ENCODE results near the gene NEURL2.
A peak's percentile ranks its signal among the peaks of the same experiment; 100 is the strongest.

NEURL2 gene

GRCh38 chr20:45890985-45891983 is at the start of gene NEURL2, which contains the start of gene CTSA:
Gene NEURL2, minus strand, starts transcription at chr20:45891208. Its CDS starts 217 bp downstream, at chr20:45890991.
Gene CTSA, plus strand, starts transcription at chr20:45891335. Its CDS starts 234 bp downstream, at chr20:45891569.
- peaks cover 35% of the 10 kb centered on the region for H3K36me3 ChIP-seq (ENCODE audit: insufficient read depth, low read length)
- no peaks in the 10 kb centered on the region for H3K27me3 ChIP-seq (ENCODE audit: insufficient read depth, low read length, poor library complexity)
- H3K4me1 ChIP-seq (ENCODE audit: insufficient read depth, low read length): peaks cover 30% of the 10 kb centered on the region
- peaks cover 21% of the 10 kb centered on the region for H3K79me2 ChIP-seq (ENCODE audit: insufficient read depth, low read length)
- DNase-seq (peak; percentile 88), ATAC-seq (ENCODE audit: insufficient read depth, low read depth) (peak; percentile 86)
- no peaks in the 10 kb centered on the region for H4K20me1 ChIP-seq (ENCODE audit: insufficient read depth, low read length)
- H2AFZ ChIP-seq (ENCODE audit: low read depth, low read length): peak within 1 kb of the TSS; percentile 99
- H3K27ac ChIP-seq (ENCODE audit: low read length): peak within 1 kb of the TSS; percentile 92
- TF ChIP-seq EZH2 (IDR thresholded peaks at IDR 0.05; ENCODE audit: borderline replicate concordance, low read depth, low read length, severe bottlenecking) (no peak), CTCF (IDR thresholded peaks at IDR 0.05; ENCODE audit: borderline replicate concordance, extremely low read depth, low read length, poor library complexity, severe bottlenecking) (peak; percentile 1)
- H3K9me3 ChIP-seq (ENCODE audit: insufficient read depth, low read length, severe bottlenecking): no peaks in the 10 kb centered on the region
- H3K4me3 ChIP-seq (ENCODE audit: low read depth in 1 of 2, low read length in 2 of 2): peak within 1 kb of the TSS; percentile 95 to 96
- peak within 1 kb of the TSS; percentile 99 for H3K4me2 ChIP-seq (ENCODE audit: insufficient read depth, low read length)
- H3K9ac ChIP-seq (ENCODE audit: low read depth, low read length): peak within 1 kb of the TSS; percentile 96

- H4K20me1 ChIP-seq (ENCODE audit: insufficient read depth, low read length): peaks cover 25% of the 10 kb centered on the region
- no peak overlapping the region for H3K4me2 ChIP-seq (ENCODE audit: insufficient read depth, low read length)
- no peak for DNase-seq
- H3K9me3 ChIP-seq (ENCODE audit: insufficient read depth, low read length, severe bottlenecking): no peaks in the 10 kb centered on the region
- peaks cover 84% of the 10 kb centered on the region for H3K36me3 ChIP-seq (ENCODE audit: insufficient read depth, low read length)
- no peaks in the 10 kb centered on the region for H3K27me3 ChIP-seq (ENCODE audit: insufficient read depth, low read length, poor library complexity)
- ATAC-seq (ENCODE audit: insufficient read depth, low read depth): no peak
- H2AFZ ChIP-seq (ENCODE audit: low read depth, low read length): no peak overlapping the region
- no peak overlapping the region for H3K27ac ChIP-seq (ENCODE audit: low read length)
- no peak overlapping the region for H3K9ac ChIP-seq (ENCODE audit: low read depth, low read length)
- no peak overlapping the region for H3K4me3 ChIP-seq (ENCODE audit: low read depth in 1 of 2, low read length in 2 of 2)
- no peak for TF ChIP-seq CTCF (IDR thresholded peaks at IDR 0.05; ENCODE audit: borderline replicate concordance, extremely low read depth, low read length, poor library complexity, severe bottlenecking)
- TF ChIP-seq EZH2 (IDR thresholded peaks at IDR 0.05; ENCODE audit: borderline replicate concordance, low read depth, low read length, severe bottlenecking): no peak
- peaks cover 32% of the 10 kb centered on the region for H3K79me2 ChIP-seq (ENCODE audit: insufficient read depth, low read length)
- H3K4me1 ChIP-seq (ENCODE audit: insufficient read depth, low read length): peaks cover 13% of the 10 kb centered on the region
Measured at GRCh38 chr20:45940469-45940868, 49.5 kb upstream of the NEURL2 start.

- Histone ChIP-seq H4K20me1 (ENCODE audit: insufficient read depth, low read length) (peaks cover 25% of the 10 kb centered on the region), H3K4me2 (ENCODE audit: insufficient read depth, low read length) (no peak overlapping the region), H3K4me1 (ENCODE audit: insufficient read depth, low read length) (peaks cover 14% of the 10 kb centered on the region), H3K9ac (ENCODE audit: low read depth, low read length) (no peak overlapping the region), H3K79me2 (ENCODE audit: insufficient read depth, low read length) (peaks cover 35% of the 10 kb centered on the region), H3K27ac (ENCODE audit: low read length) (no peak overlapping the region), H3K9me3 (ENCODE audit: insufficient read depth, low read length, severe bottlenecking) (no peaks in the 10 kb centered on the region), H2AFZ (ENCODE audit: low read depth, low read length) (no peak overlapping the region), H3K36me3 (ENCODE audit: insufficient read depth, low read length) (peaks cover 80% of the 10 kb centered on the region), H3K27me3 (ENCODE audit: insufficient read depth, low read length, poor library complexity) (no peaks in the 10 kb centered on the region), H3K4me3 (ENCODE audit: low read depth in 1 of 2, low read length in 2 of 2) (no peak overlapping the region)
- no peak for ATAC-seq (ENCODE audit: insufficient read depth, low read depth)
- no peak for DNase-seq
- TF ChIP-seq EZH2 (IDR thresholded peaks at IDR 0.05; ENCODE audit: borderline replicate concordance, low read depth, low read length, severe bottlenecking) (no peak), CTCF (IDR thresholded peaks at IDR 0.05; ENCODE audit: borderline replicate concordance, extremely low read depth, low read length, poor library complexity, severe bottlenecking) (no peak)
Measured at GRCh38 chr20:45940053-45940452, 49.0 kb upstream of the NEURL2 start.

All from DND-41 (cell line).